ENCODE measurements around the gene MCF2L2. TPM values are rescaled to one million over a fixed set of nuclear protein-coding genes. Genes with fewer than 3 reads are reported as not detected.

The MCF2L2 gene
- total and polyA plus RNA-seq, 12 donors, result 6.5 to 62.7 (median 21.7) TPM

DNA sequence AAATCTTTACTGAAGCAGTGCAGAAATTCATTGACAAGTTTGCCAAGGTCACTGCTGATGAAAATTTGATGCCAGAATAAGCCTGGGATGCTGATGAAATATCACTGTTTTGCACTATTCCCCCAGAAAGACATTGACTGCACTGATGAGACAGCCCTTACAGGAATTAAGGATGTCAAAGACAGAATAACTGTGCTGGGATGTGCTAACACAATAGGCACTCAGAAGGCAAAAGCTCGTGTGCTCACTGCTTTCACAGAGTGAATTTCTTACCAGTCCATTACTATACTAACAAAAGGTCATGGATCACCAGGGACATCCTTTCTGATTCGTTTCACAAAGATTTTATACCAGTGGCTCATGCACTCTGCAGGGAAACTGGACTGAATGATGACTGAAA lies 69.4 kb downstream of the MCF2L2 start:
- DNase-seq, result no peak
- intact Hi-C loops (cut with DNase I), result no loop called here
- no peaks in the 10 kb centered on the region for H3K36me3 ChIP-seq (replicated peaks in 1 of 2)
- TF ChIP-seq, protein P1, sequence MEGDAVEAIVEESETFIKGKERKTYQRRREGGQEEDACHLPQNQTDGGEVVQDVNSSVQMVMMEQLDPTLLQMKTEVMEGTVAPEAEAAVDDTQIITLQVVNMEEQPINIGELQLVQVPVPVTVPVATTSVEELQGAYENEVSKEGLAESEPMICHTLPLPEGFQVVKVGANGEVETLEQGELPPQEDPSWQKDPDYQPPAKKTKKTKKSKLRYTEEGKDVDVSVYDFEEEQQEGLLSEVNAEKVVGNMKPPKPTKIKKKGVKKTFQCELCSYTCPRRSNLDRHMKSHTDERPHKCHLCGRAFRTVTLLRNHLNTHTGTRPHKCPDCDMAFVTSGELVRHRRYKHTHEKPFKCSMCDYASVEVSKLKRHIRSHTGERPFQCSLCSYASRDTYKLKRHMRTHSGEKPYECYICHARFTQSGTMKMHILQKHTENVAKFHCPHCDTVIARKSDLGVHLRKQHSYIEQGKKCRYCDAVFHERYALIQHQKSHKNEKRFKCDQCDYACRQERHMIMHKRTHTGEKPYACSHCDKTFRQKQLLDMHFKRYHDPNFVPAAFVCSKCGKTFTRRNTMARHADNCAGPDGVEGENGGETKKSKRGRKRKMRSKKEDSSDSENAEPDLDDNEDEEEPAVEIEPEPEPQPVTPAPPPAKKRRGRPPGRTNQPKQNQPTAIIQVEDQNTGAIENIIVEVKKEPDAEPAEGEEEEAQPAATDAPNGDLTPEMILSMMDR (IDR thresholded peaks at IDR 0.05), result no peak
- no peak for TF ChIP-seq POLR2A (IDR thresholded peaks at IDR 0.05)
- WGBS, 4 donors, result 21 to 37% (median 35%) methylated on average over 2 of the region's 2 CpGs
- no peak overlapping the region for H3K4me3 ChIP-seq
- H3K9me3 ChIP-seq (replicated peaks in 1 of 3), result no peaks in the 10 kb centered on the region
- H3K27me3 ChIP-seq, result no peaks in the 10 kb centered on the region
- H3K27ac ChIP-seq, result peak overlapping the region in 1 of 5 donors; percentile 5
- H3K4me1 ChIP-seq (replicated peaks in 1 of 2), result no peaks in the 10 kb centered on the region

DNA sequence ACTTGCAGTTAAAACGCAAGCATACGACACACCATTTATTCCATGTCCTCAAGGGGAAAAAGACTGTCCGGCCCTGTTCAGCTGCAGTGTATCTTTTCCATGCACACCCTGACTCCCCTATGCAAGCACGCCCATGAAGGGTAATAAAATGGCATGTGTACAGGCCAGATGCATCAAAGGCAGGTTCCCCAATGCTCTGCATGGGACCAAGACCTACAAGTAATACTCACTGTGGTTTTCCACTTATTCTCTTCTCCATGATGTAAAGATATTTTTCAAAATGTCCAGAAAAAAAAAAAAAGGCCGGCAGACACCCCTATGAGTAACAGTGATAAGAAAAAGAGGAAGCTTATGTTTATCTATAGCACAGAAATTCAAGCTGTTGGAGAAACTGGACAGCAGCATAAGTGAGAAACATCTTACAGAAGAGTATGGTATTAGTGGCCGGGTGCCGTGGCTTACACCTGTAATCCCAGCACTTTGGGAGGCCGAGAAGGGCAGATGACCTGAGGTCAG lies 70.8 kb downstream of the MCF2L2 start:
- Histone ChIP-seq H3K36me3 (replicated peaks in 1 of 2) (no peaks in the 10 kb centered on the region), H3K9me3 (replicated peaks in 1 of 3) (no peaks in the 10 kb centered on the region), H3K27me3 (no peaks in the 10 kb centered on the region), H3K4me1 (replicated peaks in 1 of 2) (no peaks in the 10 kb centered on the region), H3K27ac (no peak overlapping the region), H3K4me3 (no peak overlapping the region)
- no peak for DNase-seq
- intact Hi-C loops (cut with DNase I), result no loop called here
- no peak for TF ChIP-seq POLR2A (IDR thresholded peaks at IDR 0.05)
- TF ChIP-seq, protein P1 (IDR thresholded peaks at IDR 0.05), result no peak
- 83 to 92% (median 91%) methylated on average over 8 of the region's 8 CpGs for WGBS, 4 donors

DNA sequence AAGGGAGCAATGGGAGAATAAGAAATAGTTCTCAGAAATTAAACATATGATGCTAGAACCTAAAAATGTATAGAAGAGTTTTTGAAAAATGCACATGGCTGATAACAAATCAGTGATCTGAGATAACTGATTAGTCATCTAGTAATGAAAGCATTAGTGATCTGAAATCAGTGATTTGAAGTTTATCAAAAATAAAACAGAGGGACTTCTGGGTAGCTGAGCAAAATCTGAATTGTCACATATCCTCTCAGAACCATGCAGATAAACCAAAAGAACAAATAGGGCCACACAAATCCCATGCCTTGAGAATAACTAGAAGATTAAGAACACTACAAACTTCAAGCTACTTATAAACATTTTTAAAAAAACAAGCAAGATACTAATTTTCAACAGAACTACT lies 71.5 kb downstream of the MCF2L2 start:
- intact Hi-C loops (cut with DNase I), result no loop called here
- H3K27me3 ChIP-seq, result no peaks in the 10 kb centered on the region
- no peak for TF ChIP-seq POLR2A (IDR thresholded peaks at IDR 0.05)
- TF ChIP-seq, protein P1 (IDR thresholded peaks at IDR 0.05), result no peak

DNA sequence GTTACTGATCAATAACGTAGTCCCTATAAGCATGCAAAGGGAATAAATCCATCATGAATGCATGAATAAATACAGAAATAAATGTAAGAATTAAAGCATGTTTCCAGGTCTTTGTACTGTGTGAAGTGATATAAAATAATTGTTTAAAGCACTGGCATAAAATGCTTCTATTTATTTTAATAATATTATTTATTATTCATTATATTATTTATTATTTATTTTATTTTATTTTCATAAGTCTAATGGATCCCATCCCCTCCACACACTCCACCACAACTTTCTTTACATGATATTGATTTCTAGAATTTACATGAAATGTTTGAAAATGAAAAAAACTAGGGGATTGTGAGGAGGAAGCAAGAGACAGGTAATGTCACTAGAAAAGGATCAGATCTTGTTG lies 73.5 kb downstream of the MCF2L2 start:
- H3K9me3 ChIP-seq (replicated peaks in 1 of 3), result no peaks in the 10 kb centered on the region
- H3K4me1 ChIP-seq (replicated peaks in 1 of 2), result no peaks in the 10 kb centered on the region
- WGBS, 4 donors, result 88 to 100% (median 96%) methylated on average over 1 of the region's 1 CpG
- DNase-seq, result no peak
- H3K36me3 ChIP-seq (replicated peaks in 1 of 2), result no peaks in the 10 kb centered on the region
- H3K27ac ChIP-seq, result no peak overlapping the region
- H3K4me3 ChIP-seq, result no peak overlapping the region
- intact Hi-C loops (cut with DNase I), result no loop called here
- no peaks in the 10 kb centered on the region for H3K27me3 ChIP-seq
- TF ChIP-seq, protein P1 (IDR thresholded peaks at IDR 0.05), result no peak
- no peak for TF ChIP-seq POLR2A (IDR thresholded peaks at IDR 0.05)

More for the DNA sequence above, 71.5 kb downstream of the MCF2L2 start:
- Histone ChIP-seq H3K9me3 (replicated peaks in 1 of 3) (no peaks in the 10 kb centered on the region), H3K4me1 (replicated peaks in 1 of 2) (no peaks in the 10 kb centered on the region), H3K4me3 (no peak overlapping the region), H3K36me3 (replicated peaks in 1 of 2) (no peaks in the 10 kb centered on the region), H3K27ac (no peak overlapping the region)
- no peak for DNase-seq
